ENCODE data around the gene MALT1.
"Not testable (repeated sequence)": the region's sequence is repeated elsewhere in the genome, so short reads cannot be mapped to it uniquely, and the experiment has no call there.

Gene MALT1

GRCh38 chr18:58745914-58746313, 74.6 kb downstream of the MALT1 start:
- DNase-seq, result no peak

DNA sequence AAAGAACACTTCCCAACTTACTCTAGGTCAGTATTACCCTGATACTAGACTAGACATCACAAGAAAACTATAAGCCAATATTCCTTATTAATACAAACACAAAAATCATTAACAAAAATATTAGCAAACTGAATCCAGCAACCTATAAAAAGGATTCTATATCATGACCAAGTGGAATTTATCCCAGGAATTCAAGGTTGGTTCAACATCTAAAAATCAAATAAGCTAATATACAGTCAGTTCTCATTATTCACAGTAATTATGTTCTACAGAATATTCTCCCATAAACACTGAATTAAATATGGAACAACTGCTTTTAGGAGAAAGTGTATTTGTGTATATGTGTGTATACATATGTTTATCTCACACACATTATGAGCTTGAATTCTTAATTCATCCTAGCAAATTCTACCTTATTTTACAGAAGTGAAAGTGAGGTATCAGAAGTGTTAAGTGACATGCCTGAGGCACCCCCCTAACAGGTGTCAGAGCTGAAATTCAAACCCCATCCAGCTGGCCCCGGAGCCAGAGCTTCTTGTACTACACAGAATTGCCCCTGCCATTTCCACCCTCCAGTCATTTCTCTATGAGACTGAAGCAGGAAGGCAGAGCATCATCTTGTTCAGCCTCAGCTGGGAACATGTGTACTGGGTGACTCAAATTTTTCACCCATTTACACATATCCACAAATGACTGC, 77.8 kb downstream of the MALT1 start:
- DNase-seq, result no peak

DNA sequence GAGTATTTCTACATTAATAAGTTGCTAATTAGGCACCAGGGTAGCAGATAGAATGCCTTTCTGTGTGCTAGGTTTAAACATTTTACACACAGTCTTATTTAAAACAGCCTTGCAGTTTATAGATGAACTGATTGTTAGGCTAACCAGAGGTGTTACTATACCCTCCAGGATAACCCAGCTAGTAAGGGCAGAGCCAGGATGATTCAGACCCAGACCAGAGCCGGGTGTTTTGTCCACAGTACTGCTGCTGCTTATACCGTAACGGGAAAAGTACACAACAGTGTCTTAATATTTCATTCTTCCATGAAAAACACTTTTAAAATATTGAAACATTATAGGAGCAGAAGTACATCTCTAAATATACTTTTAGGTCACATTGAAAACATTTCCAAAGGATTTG, 82.7 kb downstream of the MALT1 start:
- DNase-seq, result no peak

DNA sequence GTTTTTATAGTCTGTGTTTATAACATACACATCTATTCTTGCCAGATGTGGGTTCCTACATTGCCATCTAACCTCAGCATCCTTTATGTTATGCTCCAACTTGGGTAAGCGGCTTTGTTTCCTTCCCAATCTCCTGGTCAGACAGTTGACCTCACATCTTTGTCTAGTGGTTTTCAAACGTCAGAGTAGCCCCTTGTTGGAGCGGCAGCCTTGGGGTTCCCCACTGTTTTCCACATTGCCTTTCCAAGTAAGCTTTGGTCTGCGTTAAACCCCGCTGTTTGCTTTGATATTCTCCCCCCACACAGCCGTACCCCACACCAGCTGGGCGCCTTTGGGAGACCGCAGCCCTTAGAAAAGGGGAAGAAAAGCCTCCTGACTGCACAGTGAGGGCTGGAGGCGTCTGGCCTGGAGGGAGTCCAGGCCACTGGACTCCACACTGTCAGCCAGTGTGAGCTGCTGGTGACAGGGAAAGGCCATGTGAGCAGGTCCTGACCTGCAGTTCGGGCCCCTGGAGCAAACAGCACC, 83.3 kb downstream of the MALT1 start:
- DNase-seq, result no peak

GRCh38 chr18:58755304-58756010, 84.2 kb downstream of the MALT1 start:
- DNase-seq, result no peak

- no peak for DNase-seq
Measured at GRCh38 chr18:58756148-58756547, 84.9 kb downstream of the MALT1 start.

DNA sequence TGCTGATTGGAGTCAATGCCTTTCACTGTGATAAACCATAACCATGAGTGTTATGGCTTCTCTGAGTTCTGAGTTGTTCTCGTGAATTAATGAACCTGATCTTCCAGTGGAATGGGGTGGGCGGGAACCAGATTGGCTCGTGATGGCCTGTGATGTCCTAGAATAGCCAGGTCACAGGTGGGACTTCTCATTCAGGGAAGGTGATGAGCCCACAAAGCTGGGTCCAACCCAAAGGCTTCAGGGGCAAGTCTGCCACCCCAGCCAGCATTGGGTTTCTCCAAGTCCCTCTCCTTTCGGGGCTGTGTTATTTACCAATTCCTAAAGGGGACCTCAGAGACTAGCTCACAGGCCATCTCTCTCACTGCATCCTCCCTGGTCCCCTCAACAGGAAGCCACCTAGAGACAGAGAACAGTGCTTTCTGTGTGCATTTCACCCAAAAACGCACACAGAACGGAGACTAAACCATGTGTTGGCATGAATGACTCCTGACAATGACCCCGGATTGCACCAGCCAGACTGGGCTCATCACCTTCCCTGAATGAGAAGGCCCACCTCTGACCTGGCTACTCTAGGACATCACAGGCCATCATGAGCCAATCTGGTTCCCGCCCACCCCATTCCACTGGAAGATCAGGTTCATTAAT, 85.5 kb downstream of the MALT1 start:
- no peak for DNase-seq

- DNase-seq, result not testable (repeated sequence)
Measured at GRCh38 chr18:58757351-58757750, 86.1 kb downstream of the MALT1 start.

DNA sequence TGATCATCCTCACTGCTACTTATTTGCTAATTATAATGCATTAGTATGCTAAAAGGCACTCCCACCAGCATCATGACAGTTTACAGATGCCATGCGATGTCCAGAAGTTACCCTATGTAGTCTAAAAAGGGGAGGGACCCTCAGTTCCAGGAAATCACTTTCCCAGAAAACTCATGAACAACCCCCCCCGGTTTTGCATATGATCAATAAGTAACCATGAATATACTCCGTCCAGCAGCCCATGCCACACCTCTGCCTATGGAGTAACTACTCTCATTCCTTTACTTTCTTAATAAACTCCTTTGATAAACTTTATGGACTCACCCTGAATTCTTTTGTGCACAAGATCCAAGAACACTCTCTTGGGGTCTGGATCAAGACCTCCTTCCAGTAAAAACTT, 86.8 kb downstream of the MALT1 start:
- no peak for DNase-seq

- no peak for DNase-seq
Measured at GRCh38 chr18:58758606-58759005, 87.3 kb downstream of the MALT1 start.

DNA sequence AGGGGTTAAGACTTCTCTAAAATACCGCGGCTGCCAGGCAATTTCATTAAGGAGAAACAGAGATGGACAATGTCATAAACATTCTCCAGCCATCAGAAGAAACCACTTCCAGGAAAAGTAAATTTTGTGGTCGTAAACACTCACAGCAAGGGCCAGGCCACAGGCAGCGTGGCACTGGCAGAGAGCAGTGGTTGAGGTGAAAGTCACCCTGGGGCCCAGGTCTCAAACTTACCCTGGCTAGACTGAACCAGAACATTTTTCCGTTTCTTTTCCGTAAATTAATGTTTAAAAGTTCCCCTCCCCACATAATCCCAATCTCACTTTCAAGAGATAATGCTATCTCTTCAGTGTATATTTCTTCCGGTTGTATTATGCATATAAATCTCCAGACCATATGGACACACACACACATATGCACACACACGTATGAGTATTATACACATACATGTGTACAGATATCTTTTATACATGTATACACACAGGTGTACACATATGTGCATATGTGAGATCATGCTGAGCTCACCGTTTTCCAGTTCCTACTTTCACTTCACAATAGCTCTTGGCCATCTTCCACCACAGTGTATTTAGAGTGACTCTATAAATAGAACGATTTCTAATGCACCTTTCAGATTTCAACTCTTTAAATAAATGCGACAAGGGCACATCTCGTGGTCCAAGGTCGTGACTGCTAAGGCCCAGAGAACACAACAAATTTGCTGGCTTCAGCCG, 90.1 kb downstream of the MALT1 start:
- peak; percentile 95 for DNase-seq

- no peak for DNase-seq
Measured at GRCh38 chr18:58761970-58762780, 90.9 kb downstream of the MALT1 start.

- DNase-seq, result no peak
Measured at GRCh38 chr18:58762781-58763171, 91.5 kb downstream of the MALT1 start.

GRCh38 chr18:58766164-58766563, 94.9 kb downstream of the MALT1 start:
- no peak for DNase-seq

GRCh38 chr18:58766946-58767345, 95.7 kb downstream of the MALT1 start:
- DNase-seq, result no peak

- DNase-seq, result peak; percentile 85
Measured at GRCh38 chr18:58768293-58768974, 97.2 kb downstream of the MALT1 start.

- DNase-seq, result no peak
Measured at GRCh38 chr18:58769321-58769720, 98.1 kb downstream of the MALT1 start.

- DNase-seq, result no peak
Measured at GRCh38 chr18:58770601-58771000, 99.3 kb downstream of the MALT1 start.

- DNase-seq, result no peak
Measured at GRCh38 chr18:58772161-58772560, 100.9 kb downstream of the MALT1 start.

- no peak for DNase-seq
Measured at GRCh38 chr18:58776084-58776483, 104.8 kb downstream of the MALT1 start.

- not testable (repeated sequence) for DNase-seq
Measured at GRCh38 chr18:58776541-58776940, 105.3 kb downstream of the MALT1 start.

- no peak for DNase-seq
Measured at GRCh38 chr18:58777471-58777870, 106.2 kb downstream of the MALT1 start.

Measured in RPMI8226 (cell line).